Tibial nerve (tissue), 4 donors: ENCODE data around the gene SDHAF4.

Experiments used
- EP300 ChIP-seq, 2 donors: sonication (generic); formaldehyde crosslinking; IDR thresholded peaks; one replicate each; pipeline ENCODE4 v1.6.1; 2017; ENCODE audit warnings: antibody characterized with exemption in 2 of 2, mild to moderate bottlenecking in 1 of 2
- POLR2A ChIP-seq, 2 donors: fragments of 450-650 bp; IDR thresholded peaks; one replicate each; pipeline ENCODE4 v1.6.1; 2017; ENCODE audit warnings: antibody characterized with exemption in 2 of 2, mild to moderate bottlenecking in 2 of 2, moderate library complexity in 2 of 2
- TF ChIP-seq, protein P1 (sequence below), 5 experiments: fragments of 200-600 bp in 3 of 5; fragments of 450-650 bp in 2 of 5; sonication (generic) in 3 of 5; IDR thresholded peaks; one replicate each; pipeline ENCODE4 v1.5.1; 2016 to 2019; ENCODE audit warnings: antibody characterized with exemption in 5 of 5, mild to moderate bottlenecking in 3 of 5, moderate library complexity in 2 of 5

DNA sequence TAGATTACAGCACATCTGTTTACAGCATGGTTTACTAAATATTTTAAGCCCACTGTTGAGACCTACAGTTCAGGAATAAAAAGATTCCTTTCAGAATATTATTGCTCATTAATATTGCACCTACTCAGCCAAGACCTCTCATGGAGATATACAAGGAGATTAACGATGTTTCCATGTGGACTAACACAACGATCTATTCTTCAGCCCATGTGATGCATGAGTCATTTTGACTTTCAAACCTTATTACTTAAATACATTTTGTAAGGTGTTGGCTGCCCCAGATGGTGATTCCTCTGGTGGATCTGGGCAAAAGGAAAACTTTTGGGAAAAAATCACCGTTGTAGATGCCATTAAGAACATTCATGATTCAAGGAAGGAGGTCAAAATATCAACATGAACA lies 48.0 kb upstream of the SDHAF4 start:
- TF ChIP-seq, protein P1, sequence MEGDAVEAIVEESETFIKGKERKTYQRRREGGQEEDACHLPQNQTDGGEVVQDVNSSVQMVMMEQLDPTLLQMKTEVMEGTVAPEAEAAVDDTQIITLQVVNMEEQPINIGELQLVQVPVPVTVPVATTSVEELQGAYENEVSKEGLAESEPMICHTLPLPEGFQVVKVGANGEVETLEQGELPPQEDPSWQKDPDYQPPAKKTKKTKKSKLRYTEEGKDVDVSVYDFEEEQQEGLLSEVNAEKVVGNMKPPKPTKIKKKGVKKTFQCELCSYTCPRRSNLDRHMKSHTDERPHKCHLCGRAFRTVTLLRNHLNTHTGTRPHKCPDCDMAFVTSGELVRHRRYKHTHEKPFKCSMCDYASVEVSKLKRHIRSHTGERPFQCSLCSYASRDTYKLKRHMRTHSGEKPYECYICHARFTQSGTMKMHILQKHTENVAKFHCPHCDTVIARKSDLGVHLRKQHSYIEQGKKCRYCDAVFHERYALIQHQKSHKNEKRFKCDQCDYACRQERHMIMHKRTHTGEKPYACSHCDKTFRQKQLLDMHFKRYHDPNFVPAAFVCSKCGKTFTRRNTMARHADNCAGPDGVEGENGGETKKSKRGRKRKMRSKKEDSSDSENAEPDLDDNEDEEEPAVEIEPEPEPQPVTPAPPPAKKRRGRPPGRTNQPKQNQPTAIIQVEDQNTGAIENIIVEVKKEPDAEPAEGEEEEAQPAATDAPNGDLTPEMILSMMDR (IDR thresholded peaks at IDR 0.05) = no peak
- TF ChIP-seq EP300 (IDR thresholded peaks at IDR 0.05) = no peak
- no peak for TF ChIP-seq POLR2A (IDR thresholded peaks at IDR 0.05)
